Stimulated activated CD4-positive, alpha-beta T cell treated with anti-CD3 and anti-CD28 coated beads, TNF-alpha, amount 100 ng/mL, for 1 hour (primary cell): ENCODE results near the gene GOLGA7B.

Experiments
- DNase-seq, 3 donors: peaks; one replicate each; pipeline ENCODE4 v3.0.0-alpha.2; 2020; ENCODE audit warnings: low read depth in 3 of 3, low spot score in 1 of 3

The GOLGA7B gene

DNA sequence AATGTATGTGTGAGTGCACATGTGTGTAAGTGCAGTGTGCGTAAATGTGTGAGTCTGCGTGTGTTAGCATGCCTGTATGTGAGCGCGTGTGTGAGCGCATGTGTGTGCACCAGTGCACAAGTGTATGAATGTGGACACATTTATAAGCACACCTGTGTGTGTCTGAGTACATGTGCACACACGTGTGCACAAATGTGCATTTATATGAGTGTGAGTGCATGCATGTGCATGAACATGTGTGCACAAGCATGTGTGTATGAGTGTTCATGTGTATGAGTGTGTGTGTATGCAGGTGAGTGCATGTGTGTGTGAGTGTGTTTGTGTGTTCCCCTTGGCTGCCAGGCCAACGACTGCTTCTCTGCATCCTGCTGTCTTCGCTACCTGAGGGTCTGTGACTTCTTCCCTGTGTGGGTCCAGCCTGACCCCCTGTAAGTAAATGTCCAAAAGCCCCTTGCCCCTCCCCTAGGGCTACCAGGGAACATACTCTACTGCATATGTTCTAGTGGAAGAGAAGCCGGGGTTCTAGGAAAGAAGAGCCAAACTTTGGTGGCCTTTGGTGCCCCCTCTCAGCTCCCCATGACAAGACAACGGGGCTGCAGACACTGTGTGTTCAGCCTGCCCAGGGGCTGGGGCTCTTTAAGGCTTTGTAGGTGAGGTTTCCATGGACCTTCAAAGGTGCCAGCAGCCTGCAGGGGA, 17.0 kb downstream of the GOLGA7B start:
- no peak for DNase-seq

DNA sequence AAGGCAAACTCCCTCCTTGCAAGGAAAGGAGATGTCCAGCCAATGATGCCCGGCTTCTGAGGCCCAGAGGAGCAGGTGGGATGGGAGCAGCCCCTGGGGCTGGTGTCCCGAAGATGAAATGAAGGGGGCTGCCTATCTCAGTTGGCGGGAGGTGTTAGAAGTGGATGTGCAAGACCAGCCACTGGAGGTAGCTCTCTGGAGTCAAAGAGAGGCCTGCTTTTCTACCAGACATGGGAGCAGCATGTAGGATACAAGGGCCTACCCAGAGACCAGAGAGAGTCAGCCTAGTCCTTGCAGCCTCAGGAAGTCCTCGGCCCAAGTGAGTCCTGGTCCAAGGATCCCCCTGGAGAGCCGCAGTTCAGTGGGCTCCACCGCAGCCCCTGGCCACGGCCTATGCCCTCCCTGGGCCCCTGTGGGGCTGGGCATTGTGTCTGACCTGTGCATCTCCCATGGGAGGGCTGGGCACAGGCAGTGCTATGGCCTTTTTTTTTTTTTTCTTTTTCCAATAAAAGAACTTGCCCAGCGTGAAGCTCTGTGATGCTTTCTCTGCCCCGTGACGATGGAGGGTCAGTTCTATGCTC, 17.7 kb downstream of the GOLGA7B start:
- no peak for DNase-seq

DNA sequence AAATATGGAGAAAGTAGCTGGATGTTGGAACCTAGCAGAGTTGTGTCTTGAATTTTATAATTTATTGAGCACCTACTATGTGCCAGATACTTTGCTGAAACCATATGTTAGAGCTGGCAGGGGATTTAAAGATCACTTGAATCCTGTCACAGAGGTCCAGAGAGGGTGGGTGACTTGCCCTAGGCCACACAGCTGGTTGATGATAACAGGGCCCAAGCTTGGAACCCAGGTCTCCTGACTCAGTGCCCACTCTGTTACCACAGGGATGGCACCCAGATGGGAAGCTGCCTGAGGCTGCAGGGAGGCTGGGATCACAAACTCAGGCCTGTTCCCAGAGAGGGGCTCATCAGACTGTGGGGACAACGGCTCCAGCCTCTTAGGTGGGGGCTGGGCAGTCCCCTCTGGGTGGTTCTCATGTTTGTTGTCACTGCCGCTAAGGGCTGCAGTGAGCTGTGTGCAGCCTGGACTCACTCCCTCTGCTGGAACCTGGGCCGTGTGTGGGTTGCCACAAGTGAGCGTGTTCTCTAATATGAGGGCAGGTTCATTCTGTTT, 18.6 kb downstream of the GOLGA7B start:
- no peak for DNase-seq

DNA sequence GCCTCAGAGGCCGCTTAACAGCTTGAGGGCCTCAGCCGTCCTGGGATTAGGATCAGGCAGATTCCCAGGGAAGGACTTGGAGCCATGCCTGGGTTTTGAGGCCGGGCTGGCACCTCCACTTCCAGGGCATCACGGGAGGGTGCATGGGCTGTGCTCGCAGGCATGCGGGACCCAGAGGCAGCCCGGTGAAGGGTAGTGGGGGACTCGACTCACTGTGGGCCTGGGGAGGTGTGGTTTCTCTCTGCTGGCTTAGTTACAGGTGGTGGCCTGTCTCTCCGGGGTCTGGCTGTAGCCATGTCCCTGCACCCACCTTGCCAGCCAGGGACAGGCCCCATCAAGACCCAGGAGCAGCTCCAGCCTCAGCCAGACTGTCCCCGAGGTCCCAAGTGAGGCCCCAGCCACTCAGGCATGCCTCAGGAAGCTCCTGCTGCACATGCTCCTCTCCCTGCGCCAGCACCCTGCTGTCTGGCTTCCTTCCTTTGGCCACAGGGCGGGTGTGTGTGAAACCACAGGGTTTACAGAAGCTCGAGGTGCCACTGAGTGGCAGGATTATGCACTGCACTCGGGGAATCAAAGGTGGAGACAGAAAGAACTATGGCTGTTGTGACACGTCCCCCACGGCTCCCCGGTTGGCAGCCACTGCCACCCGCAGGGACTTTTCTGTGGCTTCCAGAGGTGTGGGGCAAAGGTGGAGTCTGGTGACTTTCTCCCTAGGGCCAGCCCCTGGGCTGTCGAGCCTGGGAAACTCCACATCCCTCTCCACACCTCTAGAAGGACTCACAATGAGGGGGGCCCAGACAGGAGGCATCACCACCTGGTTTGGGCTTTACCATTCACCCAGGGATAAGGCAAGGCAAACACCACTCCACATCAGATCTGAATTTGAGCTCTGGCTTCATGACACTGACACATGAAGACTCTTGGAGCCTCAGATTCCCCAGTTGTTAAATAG, 19.7 kb downstream of the GOLGA7B start:
- peak; percentile 53 to 66 (median 57) for DNase-seq

DNA sequence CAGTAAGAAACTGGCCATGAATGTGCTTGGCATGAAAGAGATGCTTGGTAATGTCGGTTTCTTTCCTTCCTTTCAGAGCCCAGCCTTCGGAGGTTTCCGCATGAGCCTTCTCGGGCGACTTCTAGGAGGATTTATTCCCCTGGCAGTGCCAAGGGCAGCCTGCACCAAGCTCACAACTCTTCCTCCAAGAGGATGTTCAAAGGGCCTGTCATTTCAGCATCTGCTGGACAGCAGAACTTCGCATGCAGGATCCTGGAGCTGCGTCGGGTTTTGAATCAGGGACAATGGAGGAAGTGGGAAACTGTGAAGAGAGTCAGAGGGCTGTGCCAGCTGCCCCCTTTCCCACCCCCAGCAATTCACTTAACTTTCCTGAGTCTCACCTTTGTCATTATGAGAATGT, 21.3 kb downstream of the GOLGA7B start:
- DNase-seq = no peak

DNA sequence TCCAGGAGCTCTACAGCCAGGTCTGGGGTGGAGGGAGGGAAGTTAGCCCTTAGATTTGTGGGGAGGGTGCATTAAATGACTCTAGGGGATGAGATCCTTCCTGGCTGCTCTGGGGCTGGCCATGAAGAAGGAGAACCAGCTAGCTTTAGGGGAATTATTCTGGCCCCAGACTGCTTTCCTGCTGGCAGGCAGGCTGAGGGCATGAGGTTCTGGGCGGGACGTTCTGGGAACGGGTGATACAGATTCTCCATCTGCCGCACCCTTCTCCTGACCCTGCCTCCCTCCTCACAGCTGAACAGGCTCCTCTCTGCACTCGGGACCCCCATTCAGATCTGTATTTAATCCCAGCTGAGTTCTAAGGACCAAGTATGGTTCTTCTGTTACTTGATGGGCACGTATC, 23.9 kb downstream of the GOLGA7B start:
- DNase-seq = no peak

DNA sequence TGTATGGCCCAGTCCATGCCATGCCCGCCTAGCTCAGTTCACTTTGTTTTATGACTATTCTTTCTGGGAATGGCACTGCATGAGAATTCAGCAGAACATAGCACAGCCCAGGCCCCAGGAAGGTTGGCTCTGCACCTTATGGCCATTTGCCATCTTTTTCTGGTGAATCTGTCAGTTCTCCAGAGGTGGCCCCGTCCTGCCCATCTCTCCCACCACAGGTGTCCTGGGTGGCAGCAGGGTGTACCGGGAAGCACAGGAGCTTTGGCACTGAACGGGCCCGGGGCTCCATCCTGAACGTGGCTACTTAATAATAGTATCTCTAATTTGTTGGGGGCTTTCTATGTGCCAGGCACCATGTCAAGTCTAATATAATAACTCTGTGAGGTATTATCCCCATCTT, 24.7 kb downstream of the GOLGA7B start:
- no peak for DNase-seq

DNA sequence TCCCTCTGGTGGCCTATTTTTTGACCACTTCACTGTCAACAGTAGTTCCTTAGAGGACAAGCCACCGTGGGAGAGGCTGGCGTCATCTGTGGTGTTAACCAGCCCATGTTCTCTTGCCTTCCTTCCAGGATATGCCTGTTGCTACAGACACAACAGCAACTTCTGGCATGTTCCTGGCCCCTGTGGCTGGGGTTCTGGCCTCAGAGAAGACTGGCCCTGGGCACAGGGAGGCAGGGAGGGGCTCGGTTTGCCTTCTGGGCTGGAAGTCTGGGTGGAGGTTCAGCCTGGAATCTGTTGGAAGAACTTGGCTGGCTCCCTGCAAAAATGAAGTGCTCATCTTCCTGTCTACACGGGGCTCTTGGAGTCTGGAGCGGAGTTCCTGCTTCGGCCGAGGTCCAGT, 25.7 kb downstream of the GOLGA7B start:
- no peak for DNase-seq

DNA sequence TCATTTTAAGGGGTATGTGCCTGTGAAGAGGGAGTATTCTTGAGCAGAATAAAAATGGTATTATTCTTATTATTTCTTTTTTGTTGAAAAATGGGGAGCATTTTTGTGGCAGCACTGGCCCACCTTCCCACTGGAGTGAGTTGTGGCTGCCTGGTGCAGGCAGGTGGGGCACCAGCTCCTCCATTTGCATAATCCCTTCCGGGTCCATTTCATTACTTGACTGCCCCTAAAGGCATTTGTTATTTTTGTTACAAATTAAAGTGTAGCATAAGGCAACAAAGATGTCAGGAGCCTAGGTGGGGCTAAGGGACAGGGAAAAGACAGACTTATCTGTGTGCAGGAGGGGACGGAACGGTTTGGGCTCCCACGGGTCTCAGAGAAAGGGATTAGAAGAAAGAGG, 26.8 kb downstream of the GOLGA7B start:
- no peak for DNase-seq

DNA sequence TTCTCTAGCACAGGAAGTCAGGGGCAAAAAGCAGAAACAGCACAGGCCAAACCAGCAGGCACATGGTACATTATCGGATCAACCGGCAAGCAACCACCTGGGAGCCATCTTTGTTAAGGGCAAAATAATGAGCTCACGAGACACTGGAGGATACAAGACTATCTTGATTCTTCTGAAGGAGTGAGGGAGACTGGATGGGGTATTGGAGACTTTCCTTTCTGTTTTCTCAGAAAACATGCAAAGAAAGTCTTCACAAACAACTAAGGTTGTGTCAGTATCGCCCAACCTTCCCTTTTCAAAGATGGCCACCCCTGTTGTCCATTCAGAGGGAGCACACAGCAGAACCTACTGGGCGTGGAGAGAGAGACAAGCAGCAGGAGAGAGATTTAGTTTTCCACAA, 29.6 kb downstream of the GOLGA7B start:
- DNase-seq = no peak

DNA sequence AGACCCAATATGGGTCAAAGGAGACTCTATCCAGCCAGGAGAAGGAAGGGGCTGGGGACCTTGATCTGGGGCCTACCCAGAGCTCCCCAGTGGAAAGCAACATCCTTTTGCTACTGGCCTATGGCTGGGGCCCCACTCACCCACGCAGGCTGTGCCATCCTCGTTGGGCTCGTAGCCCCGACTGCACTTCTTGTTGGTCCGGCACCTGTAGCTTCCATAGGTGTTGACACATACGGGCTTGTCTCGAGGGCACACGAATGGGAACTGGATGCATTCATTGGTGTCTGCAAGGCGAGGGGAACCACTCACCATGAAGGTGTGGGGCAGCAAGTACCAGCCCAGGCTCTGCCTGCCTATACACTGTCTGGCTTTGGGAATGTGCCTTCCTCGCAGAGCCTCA, 30.5 kb downstream of the GOLGA7B start:
- DNase-seq = no peak

DNA sequence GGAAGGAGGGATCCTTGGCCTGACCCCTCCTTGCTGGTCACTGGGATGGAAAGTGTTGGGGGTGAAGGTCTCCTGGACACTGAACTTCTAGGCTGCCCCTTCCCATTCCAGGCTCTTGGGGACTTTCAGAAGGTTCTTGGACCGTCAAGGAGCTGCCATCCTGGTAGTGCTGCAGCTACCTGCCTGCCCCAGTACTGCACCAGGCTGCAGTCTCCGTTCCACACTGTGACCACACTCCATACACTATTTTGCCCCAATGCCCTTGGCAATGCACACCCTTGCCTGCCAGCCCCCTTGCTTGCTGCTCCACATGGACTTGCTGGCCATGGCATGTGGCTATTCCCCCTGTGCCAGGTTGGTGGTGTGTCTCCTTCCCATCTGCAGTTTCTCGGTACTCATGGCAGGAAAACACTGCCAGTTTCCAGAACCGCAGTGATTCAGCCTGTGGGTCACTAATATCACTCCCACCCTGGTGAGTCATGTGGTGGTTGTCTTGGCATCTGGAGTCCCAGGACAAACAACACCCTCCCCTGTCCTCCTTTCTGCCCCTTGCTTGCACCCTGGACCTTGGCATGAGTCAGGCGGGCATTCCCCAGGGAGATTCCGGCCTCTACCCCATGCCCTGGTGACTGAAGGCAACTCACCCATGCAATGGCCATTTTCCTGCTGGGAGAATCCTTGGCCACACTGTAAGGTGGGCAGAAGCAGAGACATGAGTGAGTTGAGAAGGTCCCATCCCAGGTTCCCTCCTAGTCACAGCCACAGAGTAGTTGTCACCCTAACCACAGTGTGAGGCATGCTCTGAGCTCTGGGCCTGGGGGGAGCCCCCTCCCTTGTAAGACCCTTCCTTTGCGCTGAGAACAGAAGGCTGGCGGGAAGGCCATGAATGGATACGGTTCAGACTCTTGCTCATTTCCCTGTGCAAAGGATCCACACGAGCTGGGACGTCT, 32.8 kb downstream of the GOLGA7B start:
- DNase-seq = no peak

DNA sequence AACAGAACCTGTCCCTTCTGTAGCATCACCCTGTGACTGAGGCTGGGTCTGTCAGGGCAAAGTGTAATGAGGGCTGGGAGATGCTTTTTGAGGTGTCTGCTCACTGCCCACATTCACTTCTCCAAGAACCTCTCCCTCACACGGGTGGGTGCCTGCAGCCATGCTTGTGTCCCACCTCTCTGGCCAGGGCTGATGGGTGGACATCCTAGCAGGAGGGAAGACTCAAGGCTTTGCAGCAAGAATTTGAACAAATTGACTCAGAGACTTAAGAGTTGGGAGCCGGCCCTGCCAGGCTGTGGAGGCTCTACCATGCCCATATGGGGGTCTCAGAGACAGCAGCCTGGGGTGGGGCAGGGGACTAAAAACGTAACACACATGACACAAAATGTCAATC, 33.4 kb downstream of the GOLGA7B start:
- DNase-seq = no peak

DNA sequence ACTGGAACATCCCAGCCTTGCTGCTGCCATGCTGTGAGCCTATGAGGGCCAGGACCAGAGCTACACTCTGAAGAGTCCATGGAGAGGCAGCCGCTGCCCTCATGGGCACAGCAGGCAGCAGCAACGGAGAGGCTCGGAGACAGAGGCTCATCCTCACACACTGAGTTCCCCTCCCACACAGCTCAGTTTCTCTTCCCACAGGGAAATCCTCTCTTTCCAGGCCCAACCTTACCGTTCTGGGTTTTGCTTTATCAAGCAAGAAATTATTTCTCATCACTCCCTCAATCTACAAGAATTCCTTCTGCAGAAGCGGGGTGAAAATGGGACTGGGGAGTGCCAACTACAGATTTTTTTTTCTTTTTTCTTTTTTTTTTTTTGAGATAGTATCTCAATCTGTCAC, 36.6 kb downstream of the GOLGA7B start:
- no peak for DNase-seq

DNA sequence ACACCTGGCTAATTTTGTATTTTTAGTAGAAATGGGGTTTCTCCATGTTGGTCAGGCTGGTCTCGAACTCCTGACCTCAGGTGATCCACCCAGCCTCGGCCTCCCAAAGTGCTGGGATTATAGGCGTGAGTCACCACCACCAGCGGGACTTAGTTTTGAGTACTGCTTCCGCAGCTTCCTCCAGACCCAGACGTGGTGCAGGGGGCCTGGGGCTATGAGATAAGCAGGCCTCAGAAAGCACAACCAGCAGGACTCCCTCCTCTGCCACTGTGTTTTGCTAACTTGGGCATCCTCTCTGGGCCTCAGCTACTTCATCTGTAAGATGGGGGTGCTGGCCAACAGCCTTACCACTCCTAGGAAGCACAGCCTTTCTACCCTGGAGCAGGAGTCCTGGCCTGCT, 37.8 kb downstream of the GOLGA7B start:
- DNase-seq = no peak

DNA sequence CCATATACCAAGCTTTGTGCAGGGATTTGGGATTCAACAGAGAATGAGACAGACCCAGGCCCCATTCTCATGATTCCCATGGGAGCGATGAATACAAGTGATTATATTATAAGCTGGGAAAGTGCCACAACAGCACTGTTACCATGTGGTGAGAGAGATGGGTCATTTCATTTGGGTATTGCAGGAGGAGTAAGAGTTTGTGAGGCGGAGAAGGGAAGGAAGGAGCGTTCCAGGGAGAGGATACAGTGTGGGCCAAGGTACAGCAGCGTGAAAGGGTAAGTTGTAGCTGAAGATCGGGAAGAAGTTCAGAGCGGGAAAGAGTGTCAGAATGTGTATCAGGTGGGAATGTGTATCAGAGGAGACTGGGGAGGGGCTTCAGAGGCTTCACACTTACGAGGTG, 38.5 kb downstream of the GOLGA7B start:
- DNase-seq = no peak

DNA sequence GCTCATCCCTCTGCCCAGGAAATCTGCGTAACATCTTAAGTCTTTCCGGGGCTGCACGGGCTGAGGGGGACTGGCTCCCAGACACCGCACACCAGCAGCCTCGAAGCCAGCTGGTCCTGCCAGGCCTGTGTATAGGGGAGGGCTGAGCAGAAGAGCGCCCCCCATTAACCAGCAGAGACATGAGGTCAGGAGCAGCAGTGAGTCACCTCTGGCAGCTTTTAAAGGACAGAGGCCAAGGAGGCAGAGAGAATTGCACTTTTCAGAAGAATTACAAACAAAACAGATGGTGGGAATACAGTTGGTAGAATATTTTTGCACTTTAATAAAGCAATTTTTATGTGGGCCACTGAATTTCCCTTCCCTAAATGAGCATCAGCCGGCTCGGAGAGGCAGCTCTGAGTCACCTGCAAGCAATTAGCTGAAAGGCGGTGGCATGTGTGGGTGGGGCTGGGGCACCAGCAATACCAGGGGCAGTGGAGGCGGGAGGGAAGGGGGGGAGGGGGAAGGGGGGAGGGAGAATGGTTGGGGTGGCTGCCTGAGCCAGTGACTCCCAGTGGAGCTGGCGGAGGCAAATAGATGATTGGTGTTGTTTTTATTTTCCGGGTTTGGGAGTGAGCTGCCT, 39.1 kb downstream of the GOLGA7B start:
- no peak for DNase-seq

DNA sequence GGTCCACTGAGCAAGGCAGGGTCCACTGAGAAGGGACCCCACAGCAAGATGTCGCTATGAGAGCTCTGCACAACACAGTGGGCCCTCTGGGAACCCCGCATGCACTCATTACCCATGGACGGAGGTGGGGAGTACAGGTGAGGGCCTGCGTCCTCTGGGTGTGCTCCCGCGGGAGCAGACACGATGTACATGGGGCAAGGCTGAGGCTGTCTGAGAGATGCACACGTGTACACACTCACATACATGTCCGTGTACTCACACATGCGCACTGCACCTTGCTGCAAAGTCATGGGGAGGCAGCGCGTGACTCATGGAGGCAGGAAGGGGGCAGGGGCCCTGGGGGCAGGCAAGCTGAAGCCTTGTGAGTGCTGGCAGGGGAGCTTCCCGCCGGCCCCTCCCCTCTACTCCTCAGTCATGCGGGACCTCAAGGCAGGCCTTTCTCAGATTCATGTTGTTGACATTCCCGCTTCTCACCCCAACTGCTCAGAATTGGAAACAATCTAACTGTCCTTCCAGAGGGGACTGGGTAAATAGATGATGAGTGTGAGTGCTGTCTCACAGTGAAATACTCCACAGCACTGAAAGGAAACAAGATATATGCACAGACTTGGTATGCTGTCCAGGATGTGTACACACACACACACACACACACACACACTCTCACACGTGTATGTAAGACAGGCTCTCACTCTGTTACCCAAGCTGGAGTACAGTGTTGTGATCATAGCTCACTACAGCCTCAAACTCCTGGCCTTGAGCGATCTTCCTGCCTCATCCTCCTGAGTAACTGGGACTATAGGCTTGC, 40.0 kb downstream of the GOLGA7B start:
- DNase-seq = no peak

DNA sequence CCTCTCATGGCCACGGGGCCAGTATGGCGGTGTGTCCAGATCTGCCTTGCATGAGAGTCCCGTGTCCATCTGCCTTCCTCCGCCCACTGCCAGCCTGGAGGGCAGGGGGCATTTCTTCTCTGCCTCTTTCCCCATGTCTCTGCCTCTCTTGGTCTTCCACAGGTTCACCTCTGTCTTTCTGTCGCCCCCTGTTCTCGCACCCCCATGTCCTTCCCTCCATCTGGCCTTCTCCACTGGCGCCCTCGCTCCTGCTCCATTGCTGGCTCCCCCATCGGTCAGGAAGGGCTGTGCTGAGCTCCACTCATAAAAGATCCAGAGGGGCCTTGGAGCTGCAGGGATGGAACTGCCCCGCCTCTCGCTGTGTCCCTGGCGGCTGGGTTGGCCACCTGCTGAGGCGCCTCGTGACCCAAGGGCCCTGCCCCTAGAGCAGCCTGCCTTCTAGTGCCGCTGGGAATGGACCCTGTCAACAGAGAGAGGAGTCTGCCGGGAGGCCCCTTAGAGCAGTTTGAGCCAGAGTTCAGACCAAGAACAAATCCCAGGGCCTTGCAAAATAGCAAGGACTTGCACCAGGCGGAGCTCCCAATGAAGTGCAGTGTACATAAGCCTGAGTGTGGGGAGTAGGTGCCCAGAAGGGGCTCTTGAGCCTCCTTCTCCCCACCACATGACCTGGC, 42.0 kb downstream of the GOLGA7B start:
- DNase-seq = no peak
